Gastrocnemius medialis (tissue), 4 donors: ENCODE results near the gene RFC5.

ENCODE experiments used
- CTCF ChIP-seq, 5 experiments: fragments of 450-650 bp in 3 of 5; fragments of 200-600 bp in 2 of 5; sonication (generic) in 2 of 5; IDR thresholded peaks in 4 of 5; conservative IDR thresholded peaks in 1 of 5; 1 replicate in 4 of 5; 2 replicates in 1 of 5; pipeline ENCODE4 v1.5.1; 2016 to 2019; ENCODE audit warnings: antibody characterized with exemption in 5 of 5, mild to moderate bottlenecking in 3 of 5, moderate library complexity in 3 of 5
- POLR2A ChIP-seq, 2 donors: fragments of 450-650 bp; IDR thresholded peaks; one replicate each; pipeline ENCODE4 v1.6.1; 2017; ENCODE audit warnings: antibody characterized with exemption in 2 of 2, mild to moderate bottlenecking in 2 of 2, moderate library complexity in 2 of 2

DNA sequence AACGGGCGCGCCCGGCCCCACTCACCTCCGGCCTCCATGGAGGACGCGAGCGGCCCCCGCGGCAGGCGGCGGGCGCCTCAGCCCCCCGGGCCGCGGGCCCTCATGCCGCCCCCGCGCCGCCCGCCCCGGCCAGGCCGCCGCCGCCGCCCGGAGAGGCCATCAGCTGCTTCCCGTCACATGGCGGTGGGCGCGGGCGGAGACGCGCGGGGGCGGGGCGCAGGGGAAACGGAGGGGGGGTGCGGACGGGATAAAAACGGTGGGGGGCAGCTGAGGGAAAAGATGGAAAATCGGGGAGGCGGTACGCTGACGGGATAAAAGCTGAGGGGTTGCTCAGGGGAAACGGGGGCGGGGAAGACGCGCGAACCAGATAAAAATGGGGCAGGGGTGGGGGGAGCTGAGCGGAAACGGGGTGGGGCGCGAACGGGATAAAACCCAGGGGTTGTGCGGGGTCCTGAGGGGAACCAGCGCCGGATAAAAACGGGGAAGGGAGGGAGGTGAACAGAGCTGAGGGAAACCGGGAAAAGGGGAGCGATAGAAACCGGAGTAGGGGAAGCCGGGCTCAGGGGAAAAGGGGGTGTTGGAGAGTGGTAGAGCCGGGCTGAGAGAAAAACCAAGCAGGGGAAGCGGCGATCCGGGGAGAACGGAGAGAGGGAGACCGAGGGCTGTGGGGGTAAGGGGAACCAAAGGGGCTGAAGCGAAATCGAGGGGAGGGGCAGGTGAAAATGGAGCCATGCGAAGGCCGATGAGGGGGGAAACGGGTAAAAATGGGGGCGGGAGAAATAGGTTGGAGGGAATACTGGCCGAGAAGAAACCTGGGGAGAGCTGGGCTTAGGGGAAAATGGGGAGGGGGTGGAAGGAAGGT is 44.7 kb downstream of the RFC5 start, which contains the start of gene WSB2:
- TF ChIP-seq POLR2A (IDR thresholded peaks at IDR 0.05) (peak; percentile 30 to 45), CTCF (IDR thresholded peaks at IDR 0.05 in 4 of 5, conservative IDR thresholded peaks at IDR 0.05 in 1 of 5) (no peak)
